HG03469 (cell line): Measurements from ENCODE around the gene TMEM108.

ENCODE experiments used
- ATAC-seq: cut with Tn5 transposase; IDR thresholded peaks from one replicate; pipeline ENCODE4 v1.9.1; 2021; ENCODE audit warnings: mild to moderate bottlenecking, moderate library complexity, moderate number of reproducible peaks; ENCODE audit not compliant: unreplicated experiment

The TMEM108 gene

DNA sequence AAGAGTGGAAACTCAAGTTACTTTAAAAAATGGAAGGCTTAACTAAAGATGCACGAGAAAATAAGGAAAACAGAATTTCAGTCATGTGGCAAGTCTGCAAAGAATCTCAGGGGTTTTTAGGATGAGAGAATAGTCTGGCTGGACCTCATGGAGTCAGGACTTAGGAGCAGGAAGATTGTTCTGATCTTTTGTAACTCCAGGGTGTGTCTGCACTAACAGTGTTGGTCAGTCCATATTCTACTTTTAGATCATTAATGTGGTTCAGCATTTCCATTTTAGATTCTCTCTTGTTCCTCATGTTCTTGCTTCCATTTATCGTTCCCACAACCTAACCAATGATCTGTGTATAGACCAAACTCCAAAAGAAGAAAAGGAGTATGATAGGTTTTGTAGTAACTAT is 15.3 kb downstream of the TMEM108 start:
- no peak for ATAC-seq

GRCh38 chr3:133054586-133054985 is 16.4 kb downstream of the TMEM108 start:
- no peak for ATAC-seq

DNA sequence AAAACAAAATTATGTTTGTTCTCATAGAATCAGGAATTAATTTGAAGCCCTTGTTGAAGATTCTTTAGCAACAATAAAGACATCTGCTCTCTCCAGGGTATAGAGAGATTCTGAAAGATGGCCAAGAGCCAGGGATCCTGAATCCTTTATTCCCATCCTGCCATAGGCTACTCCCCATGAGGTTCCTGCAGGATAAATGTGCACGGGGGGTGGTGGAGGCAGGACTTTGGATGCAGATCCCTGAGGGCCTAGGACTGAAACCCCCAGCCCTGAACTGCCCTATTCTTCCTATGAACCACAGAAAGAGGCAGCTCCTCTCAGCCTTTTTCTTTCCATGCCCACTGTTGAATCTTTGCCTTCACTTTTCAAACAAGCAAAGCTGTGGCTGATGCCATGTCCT is 17.1 kb downstream of the TMEM108 start:
- ATAC-seq: no peak

GRCh38 chr3:133058243-133058642 is 20.1 kb downstream of the TMEM108 start:
- ATAC-seq: no peak

- ATAC-seq: no peak
Observed at GRCh38 chr3:133058831-133059230, 20.6 kb downstream of the TMEM108 start.

GRCh38 chr3:133065193-133065961 is 27.2 kb downstream of the TMEM108 start:
- ATAC-seq: no peak

- ATAC-seq: no peak
Observed at GRCh38 chr3:133066026-133066425, 27.8 kb downstream of the TMEM108 start.

- ATAC-seq: no peak
Observed at GRCh38 chr3:133069556-133070286, 31.5 kb downstream of the TMEM108 start.

DNA sequence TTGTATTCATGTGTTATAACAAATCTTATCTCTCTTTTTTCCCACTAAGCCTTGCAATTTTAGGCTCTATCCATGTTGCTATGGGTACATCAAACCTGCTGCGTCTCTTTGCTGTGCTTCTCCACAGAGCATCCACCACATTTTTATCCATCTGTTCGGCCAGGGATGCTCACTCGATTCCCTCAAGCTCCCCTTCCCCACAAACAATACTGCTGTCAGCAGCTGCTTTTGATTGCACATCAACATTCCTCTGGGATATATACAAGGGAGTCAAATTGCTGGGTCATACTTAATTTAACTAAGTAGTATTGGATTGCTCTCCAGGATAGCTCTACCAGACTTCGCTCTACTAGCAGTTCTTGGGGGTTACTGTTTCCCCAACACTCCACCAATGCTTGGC is 36.8 kb downstream of the TMEM108 start:
- no peak for ATAC-seq

DNA sequence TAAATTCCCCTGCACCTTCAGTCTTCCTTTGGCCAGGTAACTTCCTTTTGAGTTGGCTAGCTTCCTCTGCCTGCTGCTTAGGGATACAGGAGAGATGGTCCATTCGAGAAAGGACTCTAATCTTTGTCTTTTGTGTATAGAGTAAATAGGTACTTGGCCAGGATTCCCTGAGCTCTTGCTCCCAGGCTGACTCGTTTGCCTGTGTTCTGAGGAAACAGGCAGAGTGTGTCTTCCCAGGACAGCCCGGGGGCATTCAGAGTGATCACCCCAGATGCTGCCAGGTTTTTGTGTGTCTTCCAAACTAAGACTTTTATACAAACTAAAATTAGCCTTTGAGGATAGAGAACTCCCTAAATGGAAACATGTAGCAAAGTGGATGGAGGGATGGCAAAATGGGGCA is 39.5 kb downstream of the TMEM108 start:
- no peak for ATAC-seq

- no peak for ATAC-seq
Observed at GRCh38 chr3:133079621-133080020, 41.4 kb downstream of the TMEM108 start.

GRCh38 chr3:133081016-133081415 is 42.8 kb downstream of the TMEM108 start:
- no peak for ATAC-seq

- ATAC-seq: no peak
Observed at GRCh38 chr3:133083395-133083794, 45.2 kb downstream of the TMEM108 start.

- no peak for ATAC-seq
Observed at GRCh38 chr3:133089906-133090485, 51.8 kb downstream of the TMEM108 start.

DNA sequence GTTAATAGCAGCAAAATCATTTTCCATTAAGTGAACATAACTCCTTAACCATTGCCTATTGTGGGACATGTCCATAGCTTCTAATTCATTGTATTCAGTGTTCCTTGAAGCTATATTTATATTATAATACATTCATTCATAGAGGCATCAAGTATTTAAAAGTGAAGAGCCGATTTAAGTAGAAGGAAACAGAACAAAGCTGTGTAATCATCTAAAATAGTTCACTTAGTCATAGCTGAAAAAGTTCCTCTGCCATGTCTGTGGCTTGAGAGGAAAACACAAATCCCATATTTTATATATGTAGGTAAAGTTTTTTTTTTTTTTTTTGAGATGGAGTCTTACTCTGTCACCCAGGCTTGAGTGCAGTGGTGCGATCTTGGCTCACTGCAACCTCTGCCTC is 54.5 kb downstream of the TMEM108 start:
- ATAC-seq: no peak

- ATAC-seq: no peak
Observed at GRCh38 chr3:133093366-133093765, 55.2 kb downstream of the TMEM108 start.

- no peak for ATAC-seq
Observed at GRCh38 chr3:133096900-133097613, 58.9 kb downstream of the TMEM108 start.

DNA sequence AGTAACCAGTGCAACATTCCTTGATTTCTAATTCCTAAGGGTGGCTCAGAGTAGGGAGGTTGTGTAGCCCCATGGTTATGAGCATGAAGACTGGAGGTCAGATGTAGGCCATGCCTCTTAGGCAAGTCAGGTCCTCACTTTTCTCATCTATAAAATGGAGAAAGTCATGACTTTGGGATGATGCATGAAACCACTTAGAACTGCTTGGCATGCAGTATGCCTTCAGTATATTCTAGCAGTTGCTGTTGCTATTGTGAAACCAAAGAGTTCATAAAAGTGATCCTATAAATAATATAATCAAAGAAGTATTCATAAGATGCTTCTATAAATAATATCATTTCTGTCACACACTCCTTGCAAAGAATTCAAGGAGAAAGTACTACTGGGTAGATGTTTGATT is 65.5 kb downstream of the TMEM108 start:
- ATAC-seq: no peak

DNA sequence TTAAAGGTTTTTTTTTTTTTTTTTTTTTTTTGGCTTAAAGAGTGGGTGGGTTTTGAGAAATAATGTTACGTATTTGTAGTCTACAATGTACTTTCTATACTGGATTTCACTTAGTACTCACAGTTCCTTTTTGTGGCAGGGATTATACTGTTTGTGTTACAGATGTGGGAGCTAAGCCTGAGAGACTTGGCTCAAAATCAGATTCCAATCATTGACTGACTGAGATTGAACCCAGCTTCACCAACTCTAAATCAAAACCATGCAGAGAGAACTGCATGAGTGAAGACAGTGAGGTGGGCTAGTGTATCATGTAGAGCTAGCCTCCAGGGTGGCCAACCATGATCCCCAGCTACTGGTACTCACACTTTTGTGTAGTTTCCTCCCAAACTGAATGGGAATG is 68.0 kb downstream of the TMEM108 start:
- ATAC-seq: no peak

- ATAC-seq: no peak
Observed at GRCh38 chr3:133112666-133113065, 74.5 kb downstream of the TMEM108 start.

DNA sequence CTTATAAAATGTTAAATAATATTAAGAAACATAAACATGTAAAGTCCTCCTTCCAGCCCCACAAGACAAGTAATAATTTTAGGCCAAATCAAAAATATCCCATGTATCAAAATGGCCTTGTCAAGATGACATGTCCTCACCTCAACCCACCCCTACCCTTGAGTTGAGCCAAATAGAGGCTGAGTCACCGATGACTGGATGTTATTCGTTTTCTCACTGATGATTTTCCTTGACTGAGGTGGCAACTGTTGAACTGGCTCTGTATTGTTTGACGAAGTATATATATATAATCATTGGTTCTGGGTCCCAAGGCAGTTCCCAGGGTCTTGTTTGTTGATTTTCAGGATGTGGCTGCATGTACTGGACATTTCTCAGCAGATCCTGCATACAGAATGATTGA is 75.3 kb downstream of the TMEM108 start:
- ATAC-seq: no peak
